NCI-H748 (cell line): Measurements from ENCODE around the gene PRSS27.
"Not testable (repeated sequence)": the region's sequence is repeated elsewhere in the genome, so short reads cannot be mapped to it uniquely, and the experiment has no call there.

Experiments
- DNase-seq: peaks from one replicate; lab custom pipeline; 2025; ENCODE audit not compliant: unreplicated experiment; lab: John Stamatoyannopoulos, UW

PRSS27 gene

GRCh38 chr16:2676937-2677336 is 43.1 kb downstream of the PRSS27 start:
- DNase-seq = not testable (repeated sequence)

- no peak for DNase-seq
These were observed 44.3 kb downstream of the PRSS27 start for GRCh38 chr16:2675714-2676113.

DNA sequence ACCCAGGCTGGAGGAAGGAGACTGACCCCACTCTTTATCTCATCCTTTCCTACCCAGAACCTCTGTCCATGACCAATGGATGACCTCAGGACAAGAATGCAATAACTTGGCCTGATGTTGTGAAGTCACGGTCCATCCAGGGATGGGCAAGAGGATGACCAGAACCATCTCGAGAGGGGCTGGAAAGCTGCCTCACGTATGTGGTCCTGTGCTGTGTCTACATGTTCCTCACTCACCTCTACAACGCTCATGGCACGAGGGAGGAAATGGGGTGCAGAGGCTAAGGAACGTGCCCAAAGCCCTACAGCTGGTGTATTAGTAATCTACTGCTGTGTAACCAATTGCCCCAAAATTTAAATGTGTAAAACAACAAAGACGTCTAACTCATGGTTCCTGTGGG is 45.0 kb downstream of the PRSS27 start:
- DNase-seq = no peak

DNA sequence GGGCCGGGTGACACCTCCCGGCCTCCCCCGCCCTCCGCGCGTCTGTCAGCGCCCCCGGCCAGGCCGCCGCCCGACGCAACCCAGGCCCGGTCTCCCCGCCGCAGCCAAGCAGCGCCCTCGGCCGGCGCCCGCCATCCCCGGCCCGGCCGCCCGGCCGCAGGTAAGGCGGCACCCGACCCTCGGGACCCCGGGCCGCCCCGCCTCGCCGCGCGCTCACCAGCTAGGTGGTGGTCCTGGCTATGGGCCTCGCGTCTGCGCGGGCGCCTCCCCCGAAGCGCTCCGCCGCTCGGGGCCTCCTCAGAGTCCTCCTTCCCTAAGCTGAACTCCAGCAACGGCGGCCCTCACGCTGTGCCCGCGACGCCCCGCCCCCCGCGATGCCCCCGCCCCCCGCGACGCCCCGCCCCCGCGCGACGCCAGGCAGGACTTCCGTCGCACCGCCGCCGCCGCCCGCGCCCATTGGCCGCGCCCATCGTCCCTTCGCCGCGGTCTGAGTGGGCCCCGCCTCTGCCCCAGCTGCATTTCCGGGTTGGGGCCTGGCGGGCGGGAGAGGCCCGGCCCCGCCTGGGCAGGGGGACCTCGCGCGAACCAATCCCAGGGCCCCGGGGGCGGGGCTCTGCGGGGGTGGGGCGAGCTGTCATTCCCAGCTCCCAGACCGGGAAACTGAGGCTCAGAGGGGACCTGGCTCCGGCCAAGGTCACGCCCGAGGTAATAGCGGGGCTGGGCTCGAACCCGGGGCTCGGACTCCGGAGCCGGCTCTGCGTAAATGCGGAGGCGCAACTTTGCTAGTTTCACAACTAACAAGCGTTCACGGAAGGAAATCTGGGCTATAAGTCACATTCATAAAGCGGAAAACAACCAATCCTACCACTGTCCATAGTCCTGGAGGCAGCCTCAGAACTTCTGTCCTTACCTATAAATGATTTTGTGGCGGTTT is 46.7 kb downstream of the PRSS27 start:
- DNase-seq = peak; percentile 91

GRCh38 chr16:2671741-2672140 is 48.3 kb downstream of the PRSS27 start:
- DNase-seq = no peak

GRCh38 chr16:2671193-2671592 is 48.8 kb downstream of the PRSS27 start:
- peak; percentile 0 for DNase-seq

- DNase-seq = peak; percentile 9
These were observed 50.0 kb downstream of the PRSS27 start for GRCh38 chr16:2670017-2670416.

DNA sequence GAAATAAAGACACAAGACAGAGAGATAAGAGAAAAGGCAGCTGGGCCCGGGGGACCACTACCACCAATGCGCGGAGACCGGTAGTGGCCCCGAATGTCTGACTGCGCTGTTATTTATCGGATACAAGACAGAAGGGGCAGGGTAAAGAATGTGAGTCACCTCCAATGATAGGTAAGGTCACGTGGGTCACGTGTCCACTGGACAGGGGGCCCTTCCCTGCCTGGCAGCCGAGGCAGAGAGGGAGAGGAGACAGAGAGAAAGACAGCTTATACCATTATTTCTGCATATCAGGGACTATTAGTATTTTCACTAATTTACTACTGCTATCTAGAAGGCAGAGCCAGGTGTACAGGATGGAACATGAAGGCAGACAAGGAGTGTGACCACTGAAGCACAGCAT is 50.4 kb downstream of the PRSS27 start:
- DNase-seq = not testable (repeated sequence)

DNA sequence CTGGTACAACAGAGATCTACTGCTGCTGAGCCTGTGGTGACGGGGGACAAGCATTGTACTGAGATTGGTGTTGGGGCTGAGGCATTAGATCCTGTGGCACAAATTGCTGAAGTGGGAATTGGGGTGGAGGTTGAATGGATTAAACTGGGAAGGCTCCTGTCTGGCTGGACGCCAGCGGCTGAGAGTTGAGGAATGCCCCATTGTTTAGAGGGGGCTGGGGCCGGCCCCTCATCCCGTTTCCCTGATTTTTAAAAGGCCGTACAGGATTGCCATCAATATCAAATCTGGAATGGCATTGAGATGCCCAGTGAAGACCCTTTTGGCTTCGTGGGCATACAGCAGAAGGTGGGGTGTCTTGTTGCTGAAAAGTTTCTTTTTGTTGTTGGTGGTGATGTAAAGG is 53.4 kb downstream of the PRSS27 start:
- not testable (repeated sequence) for DNase-seq

DNA sequence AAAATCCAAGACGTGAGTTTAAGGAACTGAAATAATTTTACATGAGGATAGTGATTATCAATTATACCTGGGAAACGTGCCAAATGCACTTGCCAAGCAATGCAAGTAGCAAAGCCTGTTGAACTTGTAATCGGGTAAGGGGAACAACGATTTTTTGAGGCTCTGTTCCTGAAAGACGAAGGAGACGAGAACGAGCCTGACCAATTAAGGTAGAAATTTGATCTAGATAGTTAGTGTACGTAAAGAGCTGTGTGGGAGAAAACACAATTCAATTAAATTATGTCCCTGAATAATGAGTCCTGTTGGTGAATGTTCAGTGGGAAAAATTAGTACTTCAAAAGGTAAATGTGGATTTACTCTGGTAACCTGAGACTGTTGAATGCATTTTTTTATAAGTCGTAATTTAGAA is 55.4 kb downstream of the PRSS27 start:
- peak; percentile 52 for DNase-seq

GRCh38 chr16:2663553-2664546 is 56.2 kb downstream of the PRSS27 start:
- DNase-seq = no peak
